Mucosa of gallbladder (tissue), 1 donor: ENCODE measurements around the gene JAKMIP1. TPM values are rescaled to one million over a fixed set of nuclear protein-coding genes. Genes with fewer than 3 reads are reported as not detected.
"Not testable (repeated sequence)": the region's sequence is repeated elsewhere in the genome, so short reads cannot be mapped to it uniquely, and the experiment has no call there.

Source experiments
- DNase-seq: peaks from one replicate; pipeline ENCODE4 v3.0.0-alpha.2; 2020; ENCODE audit warnings: low spot score
- total RNA-seq: library from RNA; stranded (reverse); gene quantifications from one replicate; pipeline ENCODE4 v1.2.1, GENCODE V29; 2021
- donor health status: DM: no; HTN: no; CAD: no.

The JAKMIP1 gene
- total RNA-seq, 1 donor from 2014 or later, result 0.37 TPM

DNA sequence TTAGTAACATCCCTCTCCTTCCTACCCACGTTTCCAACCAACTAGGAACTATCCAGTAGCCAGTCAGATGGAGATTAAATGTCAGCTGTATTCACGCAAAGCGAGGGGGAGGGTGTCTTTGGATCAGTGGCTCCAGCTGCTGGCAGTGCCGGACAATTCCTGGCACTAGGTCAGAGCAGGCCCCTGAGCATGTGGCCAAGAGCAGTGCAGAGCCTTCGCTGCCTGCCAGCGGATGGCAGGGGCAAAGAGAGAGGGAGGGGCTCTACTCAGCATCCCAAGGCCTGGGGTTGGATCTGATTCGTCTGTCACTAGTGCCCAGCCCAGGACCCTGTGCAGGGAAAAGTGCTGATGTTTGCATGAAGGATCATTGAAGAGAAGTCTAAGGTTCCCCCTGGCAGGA is 28.7 kb upstream of the JAKMIP1 start:
- DNase-seq, result no peak

DNA sequence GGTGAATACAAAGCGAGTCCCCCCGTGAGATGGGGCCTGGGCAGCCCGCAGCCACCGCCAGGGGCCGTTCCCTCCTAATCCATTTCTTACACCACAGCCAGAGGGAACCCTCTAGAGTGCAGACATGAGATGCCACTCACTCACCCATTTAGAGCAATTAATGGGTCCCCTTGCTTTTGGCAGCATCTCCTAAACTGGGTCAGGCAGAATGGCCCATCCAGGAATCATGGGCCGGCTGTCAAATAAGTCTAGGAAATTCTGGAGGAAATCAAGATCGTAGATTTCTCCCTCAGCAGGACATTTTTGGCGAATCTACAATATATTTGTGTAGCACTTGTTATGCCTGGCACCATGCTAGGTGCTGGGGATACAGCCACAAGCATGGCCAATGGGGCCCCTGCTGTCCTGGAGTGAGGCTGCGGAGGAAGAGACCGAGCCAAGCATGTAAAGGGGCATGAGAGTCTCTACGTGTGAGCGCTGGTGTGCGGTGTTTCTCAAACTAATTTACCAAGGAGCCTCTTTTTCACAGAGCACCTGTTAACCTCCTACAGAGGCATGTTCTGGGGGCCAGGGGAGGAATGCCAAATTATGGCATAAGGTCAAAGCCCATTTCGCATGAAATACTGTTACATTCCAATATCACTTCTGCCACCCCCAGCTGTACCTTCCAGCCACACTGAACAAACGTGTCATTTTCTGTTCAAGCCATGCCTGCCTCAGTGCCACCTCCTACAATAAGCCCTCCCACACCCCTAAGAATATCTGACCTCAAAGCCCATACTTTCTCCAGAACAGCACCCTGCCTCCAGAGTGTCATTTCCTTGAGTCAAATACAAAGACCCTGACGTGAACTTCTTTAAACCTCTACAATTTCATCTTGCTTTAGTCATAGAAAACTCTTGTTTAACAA is 28.1 kb upstream of the JAKMIP1 start:
- DNase-seq, result no peak

DNA sequence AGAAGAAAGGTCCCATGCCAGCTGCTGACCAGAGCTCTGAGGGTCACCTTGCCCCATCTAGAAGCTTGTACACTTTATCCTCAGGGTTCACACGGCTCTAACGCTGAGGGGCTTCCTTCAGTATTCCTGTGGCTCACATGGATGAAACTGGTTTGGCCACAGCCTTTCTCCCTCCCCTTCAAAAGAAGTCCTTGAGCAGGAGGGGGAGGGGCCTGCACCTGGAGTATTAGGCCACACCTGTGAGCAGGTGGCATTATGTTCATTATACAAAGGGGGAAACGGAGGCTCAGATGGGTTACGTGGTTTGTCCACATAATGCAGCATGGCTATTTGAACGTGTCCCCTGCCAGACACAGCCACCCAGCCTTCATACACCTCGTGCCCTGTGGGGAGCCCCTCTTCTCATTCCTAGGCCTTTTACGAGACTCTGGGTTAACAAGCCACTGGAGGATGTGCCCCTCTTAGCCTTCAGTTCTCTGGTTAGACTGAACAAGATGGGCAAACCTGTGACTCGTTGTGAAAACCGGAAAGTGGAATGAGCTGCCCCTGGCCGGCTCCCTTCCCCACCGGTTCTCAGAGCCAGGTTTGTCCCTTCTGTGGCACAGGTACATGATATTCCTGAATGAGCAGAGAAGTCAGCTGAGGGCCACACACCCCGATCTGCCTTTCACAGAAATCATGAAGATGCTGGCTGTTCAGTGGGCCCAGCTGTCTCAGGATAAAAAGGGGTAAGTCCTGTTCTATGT is 27.2 kb upstream of the JAKMIP1 start:
- no peak for DNase-seq

DNA sequence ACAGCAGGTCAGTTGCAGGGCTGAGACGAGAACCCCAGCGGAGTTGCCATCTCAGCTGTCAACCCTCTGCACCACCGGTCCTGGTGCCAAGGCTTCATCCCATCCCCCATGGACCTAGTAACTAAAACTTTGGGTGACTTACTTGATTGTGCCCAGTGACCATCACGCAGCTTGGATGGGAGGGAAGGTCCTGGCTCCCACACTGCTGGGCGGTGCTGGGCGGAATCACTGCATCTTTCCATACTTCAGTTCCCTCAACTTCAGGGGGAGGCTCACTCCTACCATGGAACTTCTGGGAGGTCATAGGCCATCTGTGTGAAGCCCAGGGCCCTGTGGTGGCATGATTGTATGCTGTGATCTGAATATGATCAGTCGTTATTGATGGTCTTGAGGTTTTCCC is 26.2 kb upstream of the JAKMIP1 start:
- no peak for DNase-seq

DNA sequence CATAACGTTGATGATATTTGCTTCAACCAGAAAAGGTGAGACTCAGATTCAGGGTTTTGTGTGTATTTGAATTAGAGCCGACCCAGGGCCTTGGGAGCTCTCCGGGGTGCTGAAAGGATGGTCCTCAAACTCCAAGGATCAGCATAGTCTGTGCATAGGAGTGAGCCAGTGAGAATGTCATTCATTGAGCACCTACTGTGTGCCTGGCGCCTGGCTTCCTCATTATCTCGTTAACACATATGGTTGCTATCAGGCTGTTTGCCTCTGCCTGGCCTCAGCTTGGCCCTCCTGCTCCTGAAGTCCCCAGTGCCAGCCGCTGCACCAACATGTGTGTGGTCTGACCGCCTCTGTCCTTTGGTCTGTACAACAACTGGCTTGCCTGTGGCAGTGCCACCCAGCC is 25.1 kb upstream of the JAKMIP1 start:
- peak; percentile 29 for DNase-seq

DNA sequence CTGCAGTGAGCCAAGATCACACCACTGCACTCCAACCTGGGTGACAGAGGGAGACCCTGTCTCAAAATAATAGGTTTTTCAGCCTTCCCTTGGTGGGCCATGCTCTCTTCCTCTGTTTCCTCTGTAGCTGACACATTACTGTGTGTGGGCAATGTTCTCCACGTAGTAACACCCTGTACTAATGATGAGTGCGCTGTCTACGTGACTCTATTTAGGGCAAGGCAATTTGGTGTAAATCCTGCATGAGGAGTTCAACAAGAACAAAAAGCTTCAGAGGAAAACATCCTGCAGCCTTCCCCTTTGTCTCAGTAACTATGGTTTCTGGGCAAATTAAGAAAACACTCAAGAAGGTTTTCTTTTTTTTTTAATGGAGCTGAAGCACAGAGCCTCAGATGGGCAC is 24.4 kb upstream of the JAKMIP1 start:
- no peak for DNase-seq

DNA sequence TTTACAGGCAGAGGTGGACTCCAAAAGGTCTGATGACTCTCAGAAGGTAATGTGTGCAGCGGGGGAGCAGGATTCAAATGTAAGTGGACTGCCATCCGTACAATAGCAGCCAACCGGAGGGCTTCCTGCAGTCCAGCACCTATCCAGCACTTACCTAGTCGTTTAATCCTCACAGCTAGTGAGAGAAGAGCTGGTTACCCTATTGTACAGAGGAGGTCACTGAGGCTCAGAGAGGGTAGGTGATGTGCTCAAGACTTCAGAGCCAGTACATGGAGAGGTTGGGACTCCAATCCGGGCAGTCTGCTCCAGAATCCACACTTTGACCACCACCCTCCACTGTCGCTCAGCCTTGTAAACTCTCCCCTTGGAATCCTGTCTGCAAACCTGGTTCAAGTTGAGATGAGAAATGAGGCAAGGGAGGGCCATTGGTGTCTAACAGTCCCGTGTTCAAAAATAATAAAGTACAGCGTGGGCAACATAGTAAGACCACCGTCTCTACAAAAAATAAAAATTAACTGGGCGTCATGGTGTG is 22.5 kb upstream of the JAKMIP1 start:
- no peak for DNase-seq

DNA sequence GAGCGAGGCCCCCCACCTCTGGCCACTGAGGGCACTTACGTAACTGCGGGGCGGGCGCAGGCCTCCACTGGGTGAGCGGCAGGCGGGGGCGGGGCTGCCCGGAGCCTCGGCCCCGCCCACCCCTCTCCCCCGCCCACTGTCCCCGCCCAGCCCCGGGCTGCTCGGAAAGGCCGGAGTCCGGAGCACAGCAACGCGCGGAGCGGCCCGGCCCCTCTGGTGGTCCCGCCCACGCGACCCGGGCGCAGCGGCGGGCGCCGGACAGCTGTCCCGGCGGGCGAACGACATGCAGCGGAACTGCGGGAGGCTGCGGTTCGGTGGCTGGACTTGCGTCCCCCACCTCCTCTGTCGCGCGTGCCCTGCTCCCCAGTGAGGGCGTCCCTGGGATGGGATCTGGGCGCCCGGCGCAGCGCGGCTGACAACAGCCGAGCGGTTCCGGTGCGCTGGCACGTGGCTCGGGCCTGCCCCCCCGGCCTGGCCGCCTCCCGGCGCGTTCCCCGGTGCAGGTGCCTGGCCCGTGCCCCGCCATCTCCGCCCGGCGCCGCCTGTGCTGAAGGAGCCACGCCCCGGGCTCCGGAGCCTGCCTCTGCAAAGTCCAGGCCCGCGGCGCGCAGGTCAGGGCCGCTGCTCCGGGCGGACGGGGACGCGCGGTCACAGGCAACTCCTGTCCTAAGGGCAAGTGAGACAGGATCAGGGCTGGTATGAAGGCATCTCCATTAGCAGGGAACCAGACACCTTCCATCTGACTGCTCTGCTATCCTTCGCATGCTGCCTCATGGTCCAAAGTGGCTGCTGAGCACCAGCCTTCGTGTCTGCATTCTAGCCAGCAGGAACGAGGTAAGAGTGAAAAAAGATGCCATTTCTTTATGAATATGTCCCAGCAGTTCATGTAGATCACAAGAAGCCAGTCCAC is 21.8 kb upstream of the JAKMIP1 start:
- DNase-seq, result no peak

DNA sequence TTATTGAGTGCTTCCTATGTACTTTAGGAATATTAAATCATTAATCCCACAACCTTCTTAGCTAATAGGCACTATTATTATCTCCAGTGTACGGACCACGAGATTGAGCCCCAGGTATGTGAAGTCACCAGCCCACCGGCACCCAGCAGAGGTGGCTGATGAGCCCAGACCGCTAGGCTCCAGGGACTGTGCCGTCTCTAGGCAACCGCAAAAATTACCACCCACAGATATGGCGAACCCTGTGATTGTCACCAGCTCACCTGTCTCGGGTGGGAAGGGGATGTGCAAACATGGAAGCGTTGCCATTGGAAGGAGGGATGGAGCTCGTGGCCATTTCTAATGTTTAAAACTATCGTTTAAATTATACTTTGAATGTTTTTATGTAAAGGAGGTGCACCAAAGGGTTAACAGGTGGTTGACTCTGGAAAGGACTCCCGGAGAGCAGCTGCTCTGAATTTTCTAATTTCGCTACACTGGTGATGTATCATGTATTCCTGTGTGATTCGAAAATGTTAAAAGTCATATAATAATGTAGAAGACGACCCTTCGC is 21.0 kb upstream of the JAKMIP1 start:
- no peak for DNase-seq

DNA sequence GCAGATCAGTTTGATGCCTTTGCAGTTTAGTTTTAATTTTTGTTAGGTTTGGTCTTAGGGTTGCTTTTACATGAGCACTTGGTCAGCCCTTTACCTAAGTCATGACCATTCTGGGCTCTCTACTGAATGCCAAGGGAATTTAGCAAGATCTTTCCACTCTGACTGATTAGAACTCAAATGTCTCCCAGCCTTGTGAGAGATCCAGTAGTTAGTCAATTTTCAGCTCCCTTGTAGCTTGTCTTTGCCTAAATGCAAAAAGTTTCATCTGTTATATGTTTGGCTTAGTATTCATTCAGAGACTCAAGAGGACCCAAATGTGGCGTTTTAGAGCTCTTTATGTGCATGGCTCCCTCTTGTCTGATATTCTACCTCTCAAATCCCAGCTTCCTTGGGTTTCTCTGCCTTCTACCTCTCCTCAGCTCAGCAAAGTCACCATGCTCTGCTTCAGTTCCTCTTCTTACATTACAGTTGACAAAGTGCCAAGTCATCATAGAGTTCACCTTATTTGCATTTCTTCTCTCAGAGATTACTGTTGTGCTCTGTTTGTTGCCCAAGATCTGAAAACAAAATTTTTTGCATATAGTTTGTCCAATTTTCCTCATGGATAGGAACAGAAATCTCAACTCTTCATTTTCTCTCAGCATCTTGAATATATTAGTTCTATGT is 17.5 kb upstream of the JAKMIP1 start:
- DNase-seq, result no peak

DNA sequence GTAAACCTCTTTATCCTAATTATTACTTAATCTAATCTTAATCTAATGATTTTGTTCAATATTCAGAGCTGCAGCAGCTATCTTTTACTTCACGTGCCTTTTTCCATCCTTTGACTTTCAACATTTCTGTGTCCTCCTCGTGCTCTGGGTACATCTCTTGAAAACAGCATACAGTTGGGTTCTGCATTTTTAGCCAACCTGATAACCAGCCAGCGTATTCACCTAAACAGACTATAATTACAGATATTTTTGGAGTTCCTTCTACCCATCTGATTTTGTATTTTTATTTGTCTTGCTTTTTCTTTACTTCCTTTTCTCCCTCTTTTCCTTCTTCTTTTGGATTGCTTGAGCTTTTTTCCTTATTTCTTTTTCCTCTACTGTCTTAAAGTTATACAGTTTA is 16.2 kb upstream of the JAKMIP1 start:
- DNase-seq, result no peak

DNA sequence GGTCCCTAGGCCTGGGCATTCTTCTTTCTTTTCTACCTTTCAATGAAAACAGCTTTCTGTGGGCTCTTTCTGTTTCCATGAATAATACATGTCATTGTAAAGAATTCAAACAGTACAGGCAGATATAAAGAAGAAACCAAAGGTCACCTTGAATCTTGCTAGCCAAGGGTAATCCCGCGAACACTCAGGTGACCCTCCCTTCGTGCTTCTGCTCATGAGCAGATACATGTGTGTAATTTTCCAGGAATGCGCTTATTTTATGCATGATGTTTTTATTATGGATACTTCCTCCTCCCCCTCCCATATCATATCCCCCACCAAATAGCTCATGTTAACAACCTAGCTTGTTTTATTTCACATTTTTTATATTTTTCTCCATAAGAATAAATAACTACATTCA is 9.6 kb upstream of the JAKMIP1 start:
- no peak for DNase-seq

DNA sequence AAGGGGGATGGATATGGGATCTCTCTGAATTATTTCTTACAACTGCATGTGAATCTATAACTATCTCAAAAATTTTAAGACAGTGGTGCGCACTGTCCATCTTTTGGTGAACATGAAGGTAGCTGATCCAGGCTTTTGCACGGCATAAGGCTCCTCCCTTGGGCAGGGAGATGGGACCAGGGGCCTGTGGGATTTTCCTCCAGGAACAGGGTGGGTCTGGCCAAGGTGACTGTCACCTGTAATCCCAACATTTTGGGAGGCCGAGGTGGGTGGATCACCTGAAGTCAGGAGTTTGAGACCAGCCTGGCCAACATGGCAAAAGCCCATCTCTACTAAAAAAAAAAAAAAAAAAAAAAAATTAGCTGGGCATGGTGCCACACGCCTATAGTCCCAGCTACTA is 8.9 kb upstream of the JAKMIP1 start:
- DNase-seq, result not testable (repeated sequence)

DNA sequence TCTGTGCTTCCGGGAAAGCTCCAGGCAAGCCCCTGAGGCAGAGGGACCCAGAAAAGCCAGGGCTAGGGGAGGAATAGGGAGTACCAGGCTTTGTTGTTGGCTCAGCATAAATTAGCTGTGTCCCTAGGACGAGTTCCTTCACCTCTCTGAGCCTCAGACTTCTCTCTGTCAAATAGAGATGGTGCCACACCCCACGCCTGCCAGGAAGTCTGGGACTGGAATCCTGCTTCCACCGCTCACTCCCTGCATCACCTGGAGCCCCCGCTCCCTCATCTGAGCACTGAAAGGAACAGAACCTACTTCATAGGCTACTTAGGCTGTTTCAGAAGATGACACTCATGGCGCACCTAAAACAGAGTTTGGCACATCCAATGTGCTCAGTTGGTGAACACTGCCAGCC is 8.1 kb upstream of the JAKMIP1 start:
- DNase-seq, result no peak

DNA sequence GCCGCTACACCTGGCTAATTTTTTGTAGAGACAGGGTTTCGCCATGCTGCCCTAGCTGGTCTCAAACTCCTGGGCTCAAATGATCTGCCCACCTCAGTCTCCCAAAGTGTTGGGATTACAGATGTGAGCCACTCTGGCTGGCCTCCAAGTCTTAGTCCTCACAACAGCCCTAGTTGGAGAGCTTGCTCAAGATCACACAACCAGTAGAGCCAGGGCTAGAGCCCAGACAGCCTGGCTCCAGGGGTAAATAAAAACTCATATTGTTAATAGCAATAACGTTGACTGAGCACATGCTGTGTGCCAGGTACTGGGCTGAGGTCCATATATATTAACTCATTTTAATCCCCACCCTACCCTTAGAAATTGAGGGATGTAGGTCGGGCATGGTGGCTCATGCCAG is 7.3 kb upstream of the JAKMIP1 start:
- DNase-seq, result no peak

DNA sequence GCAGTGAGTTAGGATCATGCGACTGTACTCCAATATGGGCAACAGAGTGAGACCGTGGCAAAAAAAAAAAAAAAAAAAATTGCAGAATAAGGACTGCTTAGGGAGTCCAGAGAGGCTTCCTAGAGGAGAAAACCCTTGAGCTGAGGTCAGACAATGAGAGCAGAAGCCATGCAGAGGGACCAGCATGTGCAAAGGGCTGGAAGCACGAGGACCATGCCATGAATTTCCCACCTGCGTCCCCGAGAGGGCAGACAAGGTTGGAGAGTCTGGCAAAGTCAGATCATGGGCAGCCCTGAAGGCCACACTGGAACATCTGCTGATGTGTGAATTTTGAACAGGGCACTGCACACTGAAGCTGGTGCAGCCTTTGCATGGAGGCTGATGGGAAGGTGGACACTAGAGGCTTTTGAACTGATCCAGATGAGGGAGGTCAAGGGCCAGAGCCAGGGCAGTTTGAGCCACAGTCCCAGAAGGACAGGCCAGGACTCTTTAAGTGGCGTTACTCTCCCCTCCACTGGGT is 6.5 kb upstream of the JAKMIP1 start:
- DNase-seq, result no peak

DNA sequence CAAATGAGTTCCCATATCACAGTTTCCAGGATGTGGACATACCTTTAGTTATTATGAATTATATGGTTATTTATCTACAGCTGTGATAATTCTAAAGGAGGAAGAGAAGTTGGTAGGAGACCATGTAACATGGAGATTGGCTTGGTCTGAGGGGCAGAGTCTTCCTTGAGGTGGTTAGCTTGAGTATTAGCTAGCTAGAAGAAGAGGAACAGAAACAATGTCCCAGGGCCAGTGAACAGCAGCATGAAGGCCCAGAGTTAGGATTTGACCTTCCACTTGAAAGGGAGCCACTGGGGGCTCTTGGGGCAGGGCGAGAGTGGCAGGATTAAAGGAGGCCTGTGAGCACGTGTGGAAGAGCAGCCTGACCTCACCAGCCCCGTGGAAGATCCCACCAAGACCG is 5.6 kb upstream of the JAKMIP1 start:
- no peak for DNase-seq

DNA sequence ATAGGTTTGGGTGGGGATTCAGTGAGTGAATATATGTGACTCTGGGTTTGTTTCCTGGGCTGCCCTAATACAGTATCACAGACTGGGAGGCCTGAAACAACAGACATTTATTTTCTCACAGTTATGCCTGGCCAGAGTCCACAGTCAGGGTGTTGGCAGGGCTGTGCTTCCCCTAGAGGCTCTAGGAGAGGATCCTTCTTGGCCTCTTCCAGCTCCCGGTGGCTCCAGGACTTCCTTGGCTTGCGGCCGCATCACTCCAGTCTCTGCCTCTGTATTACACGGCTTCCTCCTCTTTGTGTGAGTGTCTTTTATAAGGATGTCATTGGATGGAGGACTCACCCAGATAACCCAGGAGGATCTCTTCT is 5.2 kb upstream of the JAKMIP1 start:
- no peak for DNase-seq

DNA sequence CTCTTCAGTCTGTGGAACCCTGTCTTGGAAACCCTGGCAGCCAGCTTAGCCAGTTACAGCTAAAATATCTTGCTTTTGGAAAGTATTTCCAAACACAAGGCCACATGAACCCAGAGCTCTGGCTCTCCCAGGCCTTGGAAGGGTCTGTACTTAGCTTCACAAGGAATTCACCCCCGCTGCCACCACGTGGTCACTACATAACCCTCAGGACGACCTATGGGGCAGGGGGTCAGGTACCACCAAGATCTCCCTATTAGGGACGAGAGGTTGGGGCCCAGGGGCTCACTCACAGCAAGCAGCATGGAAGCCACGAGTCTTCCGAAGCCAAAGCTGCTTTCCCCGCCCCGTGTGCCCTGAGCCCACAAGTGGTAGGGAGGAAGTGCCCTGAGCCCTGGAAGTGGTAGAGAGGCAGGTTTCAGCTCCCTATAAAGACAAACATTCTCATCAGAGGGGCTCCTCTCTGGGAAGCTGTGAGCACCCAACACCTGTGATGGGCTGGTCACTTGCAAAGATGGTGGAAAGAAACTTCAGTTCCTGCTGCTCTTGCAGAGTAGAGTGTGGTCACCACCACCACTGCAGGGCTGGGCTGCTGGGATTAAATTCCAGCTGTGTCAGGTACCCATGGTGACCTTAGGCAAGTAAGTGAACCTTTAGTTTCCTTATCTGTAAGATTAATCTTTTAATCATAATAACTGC is 4.7 kb upstream of the JAKMIP1 start:
- DNase-seq, result no peak

DNA sequence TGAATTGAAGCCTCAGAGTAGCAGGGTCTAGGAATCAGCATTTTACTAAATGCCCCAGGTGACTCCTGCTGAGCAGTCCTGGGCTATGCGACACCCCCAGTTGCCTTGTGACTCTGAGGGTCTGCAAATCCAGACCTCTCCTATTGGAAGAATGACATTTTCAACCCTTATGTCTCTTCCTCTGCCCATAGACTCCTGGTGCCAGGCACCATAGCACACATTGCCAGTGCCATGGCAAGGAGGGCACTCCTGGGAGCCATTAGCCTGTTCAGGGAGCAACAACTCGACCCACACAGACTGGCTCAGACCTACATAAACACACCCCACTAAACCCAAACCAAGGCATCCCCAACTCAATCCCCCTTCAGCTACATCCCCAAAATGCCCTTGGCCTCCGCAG is 3.7 kb upstream of the JAKMIP1 start:
- no peak for DNase-seq
